A673 (cell line): Measurements from ENCODE around the gene CLDN20.

Experiments used
- CTCF ChIP-seq: fragments of 300-800, 200-600 bp; sonication (generic); conservative IDR thresholded peaks from 2 replicates; pipeline ENCODE4 v1.5.1; 2017; ENCODE audit warnings: low read depth, mild to moderate bottlenecking, antibody characterized with exemption, low read length, moderate library complexity, mixed read lengths
- EZH2 ChIP-seq: fragments of 200-600 bp; sonication (generic); IDR thresholded peaks from 2 replicates; pipeline ENCODE4 v1.6.1; 2017; ENCODE audit warnings: borderline replicate concordance, low read depth, mild to moderate bottlenecking, mixed read lengths, antibody characterized with exemption, low read length; ENCODE audit not compliant: poor library complexity, severe bottlenecking

GRCh38 chr6:155272353-155273232, 8.8 kb downstream of the CLDN20 start:
- TF ChIP-seq CTCF (no peak), EZH2 (no peak)
